Measurements from ENCODE around the gene CXCL12.

The CXCL12 gene

DNA sequence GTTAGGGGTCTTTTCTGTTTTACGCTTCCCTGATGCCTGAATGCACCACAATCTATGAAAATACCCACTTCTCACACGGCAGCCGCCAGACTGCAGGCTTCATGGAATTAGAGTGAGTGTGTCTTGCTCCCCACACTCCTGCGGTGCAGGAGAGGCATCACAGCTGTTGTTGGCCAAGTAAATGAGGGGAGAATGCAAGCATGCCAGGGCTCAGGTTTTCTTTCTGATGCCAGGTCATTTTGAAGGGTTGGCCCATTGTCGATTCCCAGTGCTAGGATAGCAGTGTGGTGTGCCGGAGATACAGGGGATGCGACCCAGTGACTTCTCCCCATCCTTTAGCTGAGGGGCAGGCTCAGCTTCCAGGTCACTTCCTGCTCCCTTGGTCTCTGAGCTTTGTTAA, 16.3 kb downstream of the CXCL12 start:
- Mint-ChIP-seq H3K4me1 (ENCODE audit: low read depth) (no peaks in the 10 kb centered on the region), H3K27me3 (ENCODE audit: low read depth) (no peaks in the 10 kb centered on the region), H3K4me3 (no peak overlapping the region), H3K27ac (no peak overlapping the region), H3K36me3 (ENCODE audit: low read depth) (no peaks in the 10 kb centered on the region), H3K9me3 (no peaks in the 10 kb centered on the region)

DNA sequence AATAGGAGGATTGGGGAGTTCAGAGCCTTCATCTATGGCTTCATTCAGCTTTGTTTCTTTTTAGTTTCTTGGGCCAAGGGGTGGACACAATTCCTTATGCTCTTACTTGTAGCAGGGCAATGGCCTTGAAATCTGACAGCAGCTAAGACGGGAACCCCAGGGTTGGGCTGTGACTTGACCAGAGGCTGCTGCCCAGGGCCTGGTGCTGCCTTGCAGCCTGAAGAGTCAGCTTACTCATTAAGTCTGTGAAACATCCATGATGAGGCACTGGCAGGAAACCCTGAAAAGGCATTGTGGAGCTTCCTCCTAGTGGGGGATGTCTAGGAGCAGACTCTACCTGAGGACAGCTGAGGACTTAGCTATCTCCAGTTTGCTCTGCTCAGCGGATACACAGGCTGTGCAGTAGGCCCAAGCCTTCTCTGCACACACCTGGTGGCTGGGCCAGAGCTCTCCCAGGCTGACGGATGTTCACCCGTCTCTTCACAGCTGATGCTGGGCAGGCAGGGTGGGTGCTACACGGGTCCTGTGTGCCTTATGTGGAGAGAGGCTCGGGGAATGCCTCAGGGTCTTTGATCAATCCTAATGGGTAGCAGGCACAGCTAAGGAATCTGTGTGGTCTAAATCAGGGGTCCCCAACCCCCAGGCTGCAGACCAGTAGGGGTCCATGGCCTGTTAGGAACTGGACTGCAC, 17.8 kb downstream of the CXCL12 start:
- Mint-ChIP-seq H3K4me3 (no peak overlapping the region), H3K27ac (no peak overlapping the region), H3K4me1 (ENCODE audit: low read depth) (no peaks in the 10 kb centered on the region), H3K27me3 (ENCODE audit: low read depth) (no peaks in the 10 kb centered on the region), H3K9me3 (no peaks in the 10 kb centered on the region), H3K36me3 (ENCODE audit: low read depth) (no peaks in the 10 kb centered on the region)

- H3K27ac Mint-ChIP-seq, result no peak overlapping the region
- H3K36me3 Mint-ChIP-seq (ENCODE audit: low read depth), result no peaks in the 10 kb centered on the region
- H3K4me1 Mint-ChIP-seq (ENCODE audit: low read depth), result no peaks in the 10 kb centered on the region
- no peaks in the 10 kb centered on the region for H3K27me3 Mint-ChIP-seq (ENCODE audit: low read depth)
- H3K9me3 Mint-ChIP-seq, result no peaks in the 10 kb centered on the region
- H3K4me3 Mint-ChIP-seq, result no peak overlapping the region
Measured at GRCh38 chr10:44364566-44364965, 20.3 kb downstream of the CXCL12 start.

DNA sequence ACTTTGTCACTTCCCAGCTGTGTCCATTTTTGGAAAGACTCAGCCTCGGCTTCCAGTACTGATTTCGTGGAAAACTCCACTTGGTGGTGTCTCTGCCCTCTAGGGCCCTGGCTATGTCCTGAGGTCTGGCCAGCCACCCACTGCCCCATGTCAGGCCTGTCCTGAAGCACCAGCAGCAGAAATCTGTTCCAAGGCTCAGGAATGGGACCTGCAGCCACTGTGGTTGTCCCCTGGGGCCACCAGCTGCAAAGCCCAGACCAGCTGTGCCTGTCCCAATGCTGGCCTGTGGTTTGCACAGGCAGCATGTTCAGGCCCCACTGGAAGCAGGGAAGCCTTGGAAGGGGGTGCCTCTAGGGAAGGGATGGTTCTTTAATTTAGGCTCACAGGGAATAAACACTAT, 21.2 kb downstream of the CXCL12 start:
- no peaks in the 10 kb centered on the region for H3K36me3 Mint-ChIP-seq (ENCODE audit: low read depth)
- H3K4me3 Mint-ChIP-seq, result no peak overlapping the region
- H3K27ac Mint-ChIP-seq, result no peak overlapping the region
- no peaks in the 10 kb centered on the region for H3K27me3 Mint-ChIP-seq (ENCODE audit: low read depth)
- H3K9me3 Mint-ChIP-seq, result no peaks in the 10 kb centered on the region
- no peaks in the 10 kb centered on the region for H3K4me1 Mint-ChIP-seq (ENCODE audit: low read depth)

GRCh38 chr10:44362866-44363711, 21.8 kb downstream of the CXCL12 start:
- no peaks in the 10 kb centered on the region for H3K27me3 Mint-ChIP-seq (ENCODE audit: low read depth)
- H3K27ac Mint-ChIP-seq, result no peak overlapping the region
- H3K36me3 Mint-ChIP-seq (ENCODE audit: low read depth), result no peaks in the 10 kb centered on the region
- H3K4me3 Mint-ChIP-seq, result no peak overlapping the region
- H3K9me3 Mint-ChIP-seq, result no peaks in the 10 kb centered on the region
- H3K4me1 Mint-ChIP-seq (ENCODE audit: low read depth), result no peaks in the 10 kb centered on the region

GRCh38 chr10:44361109-44361508, 23.8 kb downstream of the CXCL12 start:
- no peak overlapping the region for H3K4me3 Mint-ChIP-seq
- H3K4me1 Mint-ChIP-seq (ENCODE audit: low read depth), result no peaks in the 10 kb centered on the region
- no peaks in the 10 kb centered on the region for H3K9me3 Mint-ChIP-seq
- H3K27ac Mint-ChIP-seq, result no peak overlapping the region
- H3K27me3 Mint-ChIP-seq (ENCODE audit: low read depth), result no peaks in the 10 kb centered on the region
- no peaks in the 10 kb centered on the region for H3K36me3 Mint-ChIP-seq (ENCODE audit: low read depth)

GRCh38 chr10:44358080-44358771, 26.7 kb downstream of the CXCL12 start:
- H3K27me3 Mint-ChIP-seq (ENCODE audit: low read depth), result no peaks in the 10 kb centered on the region
- no peak overlapping the region for H3K27ac Mint-ChIP-seq
- H3K4me1 Mint-ChIP-seq (ENCODE audit: low read depth), result no peaks in the 10 kb centered on the region
- H3K36me3 Mint-ChIP-seq (ENCODE audit: low read depth), result no peaks in the 10 kb centered on the region
- H3K9me3 Mint-ChIP-seq, result no peaks in the 10 kb centered on the region
- H3K4me3 Mint-ChIP-seq, result no peak overlapping the region

- H3K4me1 Mint-ChIP-seq (ENCODE audit: low read depth), result no peaks in the 10 kb centered on the region
- no peaks in the 10 kb centered on the region for H3K9me3 Mint-ChIP-seq
- no peak overlapping the region for H3K27ac Mint-ChIP-seq
- no peaks in the 10 kb centered on the region for H3K36me3 Mint-ChIP-seq (ENCODE audit: low read depth)
- no peaks in the 10 kb centered on the region for H3K27me3 Mint-ChIP-seq (ENCODE audit: low read depth)
- no peak overlapping the region for H3K4me3 Mint-ChIP-seq
Measured at GRCh38 chr10:44357023-44357540, 27.8 kb downstream of the CXCL12 start.

- no peaks in the 10 kb centered on the region for H3K36me3 Mint-ChIP-seq (ENCODE audit: low read depth)
- no peak overlapping the region for H3K27ac Mint-ChIP-seq
- no peaks in the 10 kb centered on the region for H3K9me3 Mint-ChIP-seq
- H3K4me3 Mint-ChIP-seq, result no peak overlapping the region
- no peaks in the 10 kb centered on the region for H3K27me3 Mint-ChIP-seq (ENCODE audit: low read depth)
- H3K4me1 Mint-ChIP-seq (ENCODE audit: low read depth), result no peaks in the 10 kb centered on the region
Measured at GRCh38 chr10:44356139-44357022, 28.5 kb downstream of the CXCL12 start.

GRCh38 chr10:44355630-44356029, 29.3 kb downstream of the CXCL12 start:
- Mint-ChIP-seq H3K27me3 (ENCODE audit: low read depth) (no peaks in the 10 kb centered on the region), H3K27ac (no peak overlapping the region), H3K36me3 (ENCODE audit: low read depth) (no peaks in the 10 kb centered on the region), H3K4me1 (ENCODE audit: low read depth) (no peaks in the 10 kb centered on the region), H3K4me3 (no peak overlapping the region), H3K9me3 (no peaks in the 10 kb centered on the region)

GRCh38 chr10:44354771-44355170, 30.1 kb downstream of the CXCL12 start:
- Mint-ChIP-seq H3K9me3 (no peaks in the 10 kb centered on the region), H3K27me3 (ENCODE audit: low read depth) (no peaks in the 10 kb centered on the region), H3K4me3 (no peak overlapping the region), H3K27ac (no peak overlapping the region), H3K36me3 (ENCODE audit: low read depth) (no peaks in the 10 kb centered on the region), H3K4me1 (ENCODE audit: low read depth) (no peaks in the 10 kb centered on the region)

- no peak overlapping the region for H3K4me3 Mint-ChIP-seq
- no peaks in the 10 kb centered on the region for H3K27me3 Mint-ChIP-seq (ENCODE audit: low read depth)
- no peaks in the 10 kb centered on the region for H3K4me1 Mint-ChIP-seq (ENCODE audit: low read depth)
- H3K36me3 Mint-ChIP-seq (ENCODE audit: low read depth), result no peaks in the 10 kb centered on the region
- H3K27ac Mint-ChIP-seq, result no peak overlapping the region
- no peaks in the 10 kb centered on the region for H3K9me3 Mint-ChIP-seq
Measured at GRCh38 chr10:44353721-44354120, 31.2 kb downstream of the CXCL12 start.

DNA sequence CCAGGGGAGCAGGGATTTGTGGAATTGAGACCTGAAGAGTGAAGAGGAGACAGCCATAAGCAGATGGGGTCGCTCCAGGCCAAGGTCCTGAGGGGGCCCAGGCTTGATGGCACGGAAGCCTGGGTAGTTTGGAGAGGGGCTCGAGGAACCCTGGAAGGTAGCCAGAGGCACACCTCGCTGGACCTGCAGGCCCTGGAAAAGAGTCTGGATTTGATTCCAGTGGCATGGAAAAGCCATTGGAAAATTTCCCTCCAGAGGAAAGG, 31.8 kb downstream of the CXCL12 start:
- Mint-ChIP-seq H3K4me3 (no peak overlapping the region), H3K36me3 (ENCODE audit: low read depth) (no peaks in the 10 kb centered on the region), H3K9me3 (no peaks in the 10 kb centered on the region), H3K4me1 (ENCODE audit: low read depth) (no peaks in the 10 kb centered on the region), H3K27me3 (ENCODE audit: low read depth) (no peaks in the 10 kb centered on the region), H3K27ac (no peak overlapping the region)

All from T-helper 1 cell treated with Interleukin-12 subunit alpha and Interleukin-12 subunit beta and Interleukin-4 antibody, amounts not matched to agents 30 μg/mL and 1 μg/mL, for 36 hours (primary cell).